Lung (tissue), 12 donors: Measurements from ENCODE around the gene SEC23A. TPM values are rescaled to one million over a fixed set of nuclear protein-coding genes. Genes with fewer than 3 reads are reported as not detected.
"Not testable (repeated sequence)": the region's sequence is repeated elsewhere in the genome, so short reads cannot be mapped to it uniquely, and the experiment has no call there.

Source experiments
- ATAC-seq: fragments of 200-7000 bp; cut with Tn5 transposase; one replicate; pipeline ENCODE4 v1.9.1; 2020; ENCODE audit warnings: moderate number of reproducible peaks; ENCODE audit not compliant: insufficient read depth, low FRiP score
- DNase-seq, 3 donors: peaks; one replicate each; pipeline ENCODE4 v3.0.0-alpha.2; 2013 to 2017
- H3K27ac ChIP-seq, 2 donors: one replicate each; pipeline ENCODE4 v1.5.1; 2013; ENCODE audit warnings: mild to moderate bottlenecking in 2 of 2, moderate library complexity in 2 of 2, control low read depth in 1 of 2, inconsistent platforms in 1 of 2, low read depth in 1 of 2, low read length in 1 of 2
- H3K27me3 ChIP-seq, 3 donors: one replicate each; pipeline ENCODE4 v1.5.1; 2013; ENCODE audit warnings: low read length in 2 of 3; ENCODE audit not compliant: control insufficient read depth in 3 of 3, insufficient read depth in 3 of 3
- H3K36me3 ChIP-seq, 4 donors: one replicate each; pipeline ENCODE4 v1.5.1; 2013; ENCODE audit warnings: low read length in 4 of 4, mild to moderate bottlenecking in 1 of 4, moderate library complexity in 1 of 4; ENCODE audit not compliant: control insufficient read depth in 4 of 4, insufficient read depth in 4 of 4
- H3K4me1 ChIP-seq, 5 donors: one replicate each; pipeline ENCODE4 v1.5.1; 2013; ENCODE audit warnings: low read length in 5 of 5, mild to moderate bottlenecking in 2 of 5, moderate library complexity in 1 of 5; ENCODE audit not compliant: control insufficient read depth in 5 of 5, insufficient read depth in 5 of 5
- H3K4me3 ChIP-seq: one replicate; pipeline ENCODE4 v1.5.1; 2013; ENCODE audit warnings: mild to moderate bottlenecking, control low read depth, moderate library complexity
- H3K9ac ChIP-seq, 2 donors: one replicate each; pipeline ENCODE4 v1.5.1; 2013; ENCODE audit warnings: low read length in 2 of 2, control low read depth in 1 of 2; ENCODE audit not compliant: insufficient read depth in 1 of 2
- H3K9me3 ChIP-seq, 4 donors: one replicate each; pipeline ENCODE4 v1.5.1; 2013; ENCODE audit warnings: low read length in 3 of 4, mild to moderate bottlenecking in 1 of 4, moderate library complexity in 1 of 4; ENCODE audit not compliant: control insufficient read depth in 4 of 4, insufficient read depth in 3 of 4
- WGBS, 2 donors: extraction: QIAGEN DNeasy Blood & Tissue Kit; methylation state at CpG; one replicate each; pipeline ENCODE4 v1.1.7; 2013; 5-methylcytosine and 5-hydroxymethylcytosine counted together
- polyA plus RNA-seq, 2 donors: library from polyadenylated mRNA; stranded (reverse); fragments of 200-250 nt; gene quantifications; one replicate each; pipeline ENCODE4 v1.2.1, GENCODE V29; 2013
- total RNA-seq, 2 donors: library from RNA; depleted of rRNA in 1 of 2; stranded (reverse); fragments of >200 nt in 1 of 2; gene quantifications; one replicate each; pipeline ENCODE4 v1.2.1, GENCODE V29; 2014 to 2021
- TF ChIP-seq, protein P1 (sequence below): IDR thresholded peaks from 2 replicates; pipeline ENCODE4 v1.5.1; 2012; ENCODE audit warnings: mild to moderate bottlenecking; ENCODE audit errors: control extremely low read depth, extremely low read depth
- donor health status: control.
- donor health status: control.
- donor health status: Bipolar disorder and iron deficiency.
- donor health status: healthy.
- donor health status: DM: yes; HTN: yes; CAD: no.

Gene SEC23A
- total and polyA plus RNA-seq, 4 donors, result 10.6 to 78.9 (median 37.1) TPM

- no peak for ATAC-seq
- Histone ChIP-seq H3K27me3 (no peaks in the 10 kb centered on the region), H3K36me3 (no peaks in the 10 kb centered on the region), H3K4me1 (peaks cover 0 to 8% (median 3%) of the 10 kb centered on the region in 5 donors), H3K9me3 (no peaks in the 10 kb centered on the region), H3K9ac (no peak overlapping the region), H3K27ac (no peak overlapping the region), H3K4me3 (no peak overlapping the region)
- TF ChIP-seq, protein P1, sequence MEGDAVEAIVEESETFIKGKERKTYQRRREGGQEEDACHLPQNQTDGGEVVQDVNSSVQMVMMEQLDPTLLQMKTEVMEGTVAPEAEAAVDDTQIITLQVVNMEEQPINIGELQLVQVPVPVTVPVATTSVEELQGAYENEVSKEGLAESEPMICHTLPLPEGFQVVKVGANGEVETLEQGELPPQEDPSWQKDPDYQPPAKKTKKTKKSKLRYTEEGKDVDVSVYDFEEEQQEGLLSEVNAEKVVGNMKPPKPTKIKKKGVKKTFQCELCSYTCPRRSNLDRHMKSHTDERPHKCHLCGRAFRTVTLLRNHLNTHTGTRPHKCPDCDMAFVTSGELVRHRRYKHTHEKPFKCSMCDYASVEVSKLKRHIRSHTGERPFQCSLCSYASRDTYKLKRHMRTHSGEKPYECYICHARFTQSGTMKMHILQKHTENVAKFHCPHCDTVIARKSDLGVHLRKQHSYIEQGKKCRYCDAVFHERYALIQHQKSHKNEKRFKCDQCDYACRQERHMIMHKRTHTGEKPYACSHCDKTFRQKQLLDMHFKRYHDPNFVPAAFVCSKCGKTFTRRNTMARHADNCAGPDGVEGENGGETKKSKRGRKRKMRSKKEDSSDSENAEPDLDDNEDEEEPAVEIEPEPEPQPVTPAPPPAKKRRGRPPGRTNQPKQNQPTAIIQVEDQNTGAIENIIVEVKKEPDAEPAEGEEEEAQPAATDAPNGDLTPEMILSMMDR, result no peak
- no peak for DNase-seq
- WGBS, 2 donors, result 90 to 92% methylated on average over 3 of the region's 3 CpGs
Measured at GRCh38 chr14:39108791-39109190, 5.8 kb upstream of the SEC23A start.

- 65 to 73% methylated on average over 2 of the region's 2 CpGs for WGBS, 2 donors
- ATAC-seq, result no peak
- H3K9me3 ChIP-seq, result no peaks in the 10 kb centered on the region
Measured at GRCh38 chr14:39107591-39107996, 4.6 kb upstream of the SEC23A start.

GRCh38 chr14:39104078-39104801, 1.2 kb upstream of the SEC23A start:
- DNase-seq, result not testable (repeated sequence)
- H3K9ac ChIP-seq, result peak overlapping the region; percentile 84 to 98
- peak overlapping the region in 1 of 2 donors; percentile 92 for H3K27ac ChIP-seq

More at GRCh38 chr14:39107591-39107996, 4.6 kb upstream of the SEC23A start:
- Histone ChIP-seq H3K27ac (no peak overlapping the region), H3K27me3 (no peaks in the 10 kb centered on the region), H3K4me3 (no peak overlapping the region), H3K36me3 (peaks cover 0 to 3% (median 0%) of the 10 kb centered on the region in 4 donors), H3K4me1 (peaks cover 0 to 10% (median 3%) of the 10 kb centered on the region in 5 donors), H3K9ac (no peak overlapping the region)
- DNase-seq, result peak in 2 of 3 donors; percentile 45 to 71
- TF ChIP-seq, protein P1, result no peak

GRCh38 chr14:39102265-39102968, 618 bp downstream of the SEC23A start:
- Histone ChIP-seq H3K27me3 (no peaks in the 10 kb centered on the region), H3K4me3 (peak overlapping the region; percentile 89), H3K36me3 (peaks cover 0 to 3% (median 0%) of the 10 kb centered on the region in 4 donors), H3K9me3 (no peaks in the 10 kb centered on the region), H3K27ac (peak overlapping the region; percentile 92 to 98), H3K9ac (peak overlapping the region; percentile 78 to 84), H3K4me1 (peaks cover 0 to 13% (median 8%) of the 10 kb centered on the region in 5 donors)
- DNase-seq (peak; percentile 38 to 75 (median 73)), ATAC-seq (peak; percentile 51)
- 1 to 2% methylated on average over 20 to 23 of the region's 23 CpGs for WGBS, 2 donors
- TF ChIP-seq, protein P1, result no peak

More at GRCh38 chr14:39104078-39104801, 1.2 kb upstream of the SEC23A start:
- H3K4me1 ChIP-seq, result peaks cover 0 to 13% (median 8%) of the 10 kb centered on the region in 5 donors
- H3K36me3 ChIP-seq, H3K27me3 ChIP-seq, H3K9me3 ChIP-seq, ATAC-seq, H3K4me3 ChIP-seq: not testable (repeated sequence)
- 87 to 93% methylated on average over 17 of the region's 17 CpGs for WGBS, 2 donors
